GM18508 (cell line): ENCODE results near the gene DNAJB9.

Experiments
- ATAC-seq: cut with Tn5 transposase; IDR thresholded peaks from one replicate; pipeline ENCODE4 v1.9.1; 2021; ENCODE audit warnings: moderate number of reproducible peaks; ENCODE audit not compliant: insufficient read depth, unreplicated experiment

Gene DNAJB9

DNA sequence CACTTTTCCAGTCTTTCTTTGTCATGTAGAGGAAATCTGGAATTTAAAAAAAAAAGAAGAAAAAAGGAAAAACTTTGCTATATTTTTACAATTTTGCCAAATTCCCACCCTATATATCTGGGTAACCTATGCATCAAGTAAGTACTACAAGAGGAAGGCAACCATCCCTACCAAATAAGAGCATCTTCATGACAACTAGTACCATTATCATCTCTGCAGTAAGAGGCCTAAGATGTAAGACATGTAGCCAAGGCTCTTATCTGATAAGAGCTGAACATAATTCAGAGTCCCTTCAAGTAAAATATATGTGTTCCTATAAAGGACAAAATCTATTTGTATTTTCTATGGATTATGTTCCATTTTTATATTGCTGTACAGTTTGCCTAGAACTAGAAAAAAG, 3.7 kb upstream of the DNAJB9 start:
- no peak for ATAC-seq

DNA sequence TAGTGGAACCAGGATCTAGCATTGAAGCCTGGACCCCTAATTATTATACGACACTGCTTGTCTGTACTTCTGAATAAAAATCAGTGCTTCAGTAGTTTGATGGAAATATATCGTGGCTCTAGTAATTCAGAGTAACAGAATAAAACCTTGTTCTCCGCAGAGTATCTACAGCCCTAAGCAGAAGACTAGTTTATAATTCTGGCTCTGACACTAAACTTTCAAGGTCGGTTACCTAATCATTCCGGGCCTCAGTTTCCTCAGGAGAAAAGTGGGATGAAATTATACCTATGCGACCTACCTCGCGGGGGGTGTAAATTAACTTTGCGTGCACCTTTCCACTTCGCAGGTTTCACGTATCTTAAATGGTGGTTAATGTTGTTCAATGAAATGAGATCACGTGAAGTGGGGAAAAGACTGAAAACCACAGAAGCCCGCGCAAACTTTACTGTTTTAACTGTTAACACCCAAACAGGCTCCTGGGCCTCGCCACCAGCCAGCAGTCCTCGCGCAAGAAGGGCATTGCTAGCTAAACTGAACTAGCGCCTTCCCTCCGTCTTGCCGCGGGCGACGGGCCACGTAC, 783 bp upstream of the DNAJB9 start:
- no peak for ATAC-seq

DNA sequence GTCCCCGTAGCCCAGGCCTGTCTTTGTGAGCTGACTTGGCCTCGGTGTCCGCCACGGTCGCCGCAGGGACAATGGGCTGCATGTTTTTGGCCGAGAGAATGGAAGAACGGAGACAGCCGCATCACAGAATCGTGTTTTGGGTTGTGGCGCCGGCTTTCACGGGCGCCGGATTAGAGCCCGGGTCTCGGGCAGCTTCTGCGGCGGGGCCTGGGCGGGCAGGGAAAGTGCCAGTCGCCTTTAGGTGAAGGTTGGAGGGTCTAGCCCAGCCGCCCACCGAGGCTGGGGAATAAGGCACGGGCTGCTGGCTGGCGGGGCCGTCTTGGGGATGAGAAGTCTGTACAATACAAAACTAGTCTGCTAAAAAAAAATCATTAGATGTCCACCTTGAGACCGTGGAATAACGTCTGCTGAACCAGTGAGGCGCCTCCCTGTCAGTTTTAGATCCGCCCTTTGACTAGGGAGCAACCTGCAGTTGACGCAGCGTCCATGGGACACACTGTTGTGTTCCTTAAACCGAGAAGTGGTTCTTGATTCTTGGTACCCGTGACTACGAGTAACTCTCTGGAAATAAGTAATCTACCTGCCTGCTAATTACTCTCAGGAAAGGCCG, 577 bp downstream of the DNAJB9 start:
- peak; percentile 18 for ATAC-seq

DNA sequence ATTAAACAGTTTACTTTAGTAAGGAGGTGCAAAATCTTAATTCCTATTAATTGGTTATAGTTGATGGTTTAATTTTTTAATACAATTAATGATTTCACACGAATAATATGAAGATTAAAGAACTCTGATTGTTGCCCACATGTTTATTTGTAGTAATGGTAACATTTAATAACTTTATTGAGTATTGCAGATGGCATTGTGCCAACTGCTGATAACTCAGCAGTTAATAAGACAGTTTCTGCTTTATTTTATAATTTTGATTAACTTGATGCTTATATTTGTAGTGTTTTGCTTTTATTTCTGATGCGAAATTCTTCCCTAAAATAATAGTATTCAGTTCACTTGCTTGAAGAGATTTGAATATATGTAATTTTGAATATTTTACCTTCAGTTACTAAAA, 2.8 kb downstream of the DNAJB9 start:
- no peak for ATAC-seq

DNA sequence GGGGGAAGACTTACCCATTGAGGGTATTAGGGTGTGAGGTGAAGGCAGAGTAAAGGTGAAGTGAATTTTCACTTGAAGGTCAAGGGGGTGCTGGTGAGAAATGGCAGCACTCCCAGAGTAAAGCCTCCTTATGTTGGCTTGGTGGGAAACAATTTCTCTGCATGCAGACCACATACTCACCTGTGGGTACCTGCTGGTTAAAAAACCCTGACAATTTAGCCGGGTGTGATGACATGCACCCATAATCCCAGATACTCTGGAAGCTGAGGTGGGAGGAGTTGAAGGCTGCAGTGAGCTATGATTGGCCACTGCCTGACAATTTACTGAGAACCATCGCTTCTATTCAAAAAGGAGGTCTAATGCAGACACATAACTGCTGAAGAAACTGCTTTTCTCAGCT, 5.5 kb downstream of the DNAJB9 start:
- no peak for ATAC-seq

DNA sequence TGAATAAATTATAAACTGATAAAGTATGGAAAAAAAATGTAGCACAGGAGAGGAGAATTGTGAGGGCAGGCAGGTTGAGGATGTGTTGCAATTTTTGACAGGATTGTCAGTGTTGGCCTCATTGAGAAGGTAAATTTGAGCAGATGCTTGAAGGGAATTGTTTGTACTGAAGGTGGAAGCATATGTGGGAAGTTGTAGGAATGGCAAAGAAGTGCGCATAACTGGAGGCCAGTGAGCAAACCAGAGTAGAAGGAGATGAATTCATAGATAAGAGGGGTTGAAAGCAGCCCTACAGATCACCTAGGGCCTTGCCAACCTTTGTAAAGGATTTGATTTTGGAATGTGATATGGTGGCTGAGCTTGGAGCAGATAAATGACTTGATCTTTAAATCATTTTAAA, 6.4 kb downstream of the DNAJB9 start:
- no peak for ATAC-seq

DNA sequence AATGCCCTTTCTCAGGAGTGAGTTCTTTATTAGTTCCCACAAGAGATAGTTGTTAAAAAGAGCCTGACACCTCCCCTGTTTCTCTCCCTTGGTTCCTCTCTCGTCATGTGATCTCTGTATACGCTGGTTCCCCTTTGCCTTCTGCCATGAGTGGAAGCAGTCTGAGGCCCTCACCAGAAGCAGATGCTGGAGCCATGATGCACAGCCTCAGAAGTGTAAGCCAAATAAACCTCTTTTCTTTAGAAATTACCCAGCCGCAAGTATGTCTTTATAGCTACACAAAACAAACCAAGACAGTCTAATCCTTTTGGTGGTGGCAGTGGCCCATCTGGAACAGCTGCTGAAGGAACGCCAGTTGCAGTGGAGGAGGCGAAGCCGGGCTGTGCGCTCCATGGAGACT, 9.3 kb downstream of the DNAJB9 start:
- ATAC-seq, result no peak

DNA sequence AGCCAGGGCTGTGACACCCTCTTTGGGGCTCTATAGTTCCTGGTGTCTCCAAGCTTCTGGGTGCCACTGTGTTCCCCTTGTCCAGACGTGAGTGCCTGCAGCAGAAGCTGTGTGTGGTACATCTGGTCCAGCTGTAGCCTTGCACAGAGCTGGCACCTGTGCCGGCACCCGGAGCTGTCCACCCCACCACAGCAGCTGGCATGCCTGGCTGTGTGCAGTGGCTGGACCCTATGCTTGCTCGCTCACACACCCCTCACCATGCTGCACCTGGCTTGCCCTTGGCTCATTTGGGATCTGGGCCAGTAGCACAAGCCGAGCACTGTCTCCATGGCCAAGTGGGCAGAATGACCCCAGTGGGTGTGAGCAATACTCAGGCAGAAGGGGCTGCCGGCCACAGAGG, 10.6 kb downstream of the DNAJB9 start:
- ATAC-seq, result no peak

DNA sequence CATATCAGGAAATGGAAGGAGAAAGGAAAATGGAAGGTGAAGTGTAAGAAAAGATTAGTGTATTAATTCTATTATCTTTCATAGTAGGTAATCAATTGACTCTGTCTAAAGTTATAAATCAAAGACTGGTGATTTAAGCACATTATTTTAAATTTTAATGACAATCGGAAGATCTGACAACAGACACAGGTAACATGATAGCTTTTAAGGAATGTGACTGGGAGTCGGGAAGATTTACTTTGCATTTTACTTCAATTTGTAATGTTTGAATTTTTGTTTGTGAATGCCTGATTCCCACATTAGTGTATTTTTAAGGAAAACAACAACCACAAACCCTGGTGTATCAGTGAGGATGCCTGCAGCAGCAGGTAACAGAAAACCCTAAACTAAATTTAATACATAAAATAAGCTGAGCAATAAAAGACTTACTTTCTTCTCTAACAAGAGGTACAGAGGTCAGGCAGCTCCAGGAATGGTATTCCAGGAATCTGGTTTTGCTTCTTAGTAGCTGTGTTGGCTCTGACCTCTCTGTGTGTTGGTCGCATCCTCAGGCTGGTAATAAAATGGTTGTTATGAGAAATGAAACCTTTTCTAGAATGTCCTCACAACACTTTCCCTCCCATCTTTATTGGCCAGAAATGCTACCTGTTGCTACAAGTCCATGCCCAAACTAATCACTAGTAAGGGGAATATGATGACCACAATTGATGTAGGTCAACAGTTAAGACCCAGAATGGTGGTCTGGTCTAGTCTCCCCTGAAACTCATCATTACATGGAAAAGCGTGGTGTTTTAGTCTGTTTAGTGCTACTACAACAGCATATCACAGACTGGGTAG, 12.2 kb downstream of the DNAJB9 start:
- ATAC-seq, result no peak

DNA sequence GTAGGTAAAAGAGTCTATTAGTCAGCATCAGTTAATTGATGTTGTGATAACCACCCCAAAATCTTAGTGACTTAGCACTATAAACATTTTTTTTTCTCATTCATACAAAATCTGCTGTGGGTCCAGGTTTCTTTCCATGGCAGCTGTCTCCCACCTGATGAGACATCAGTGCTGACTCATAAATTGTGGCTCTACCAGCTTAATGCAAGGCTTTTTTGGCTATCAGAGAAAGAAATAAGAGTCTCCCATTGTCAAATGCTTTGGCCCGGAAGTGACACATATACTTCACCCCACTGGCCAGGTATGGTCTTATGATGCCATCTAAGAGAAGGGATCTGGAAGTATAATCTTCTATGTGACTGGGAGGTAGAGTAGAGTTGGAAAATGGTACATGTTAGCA, 14.5 kb downstream of the DNAJB9 start:
- no peak for ATAC-seq

DNA sequence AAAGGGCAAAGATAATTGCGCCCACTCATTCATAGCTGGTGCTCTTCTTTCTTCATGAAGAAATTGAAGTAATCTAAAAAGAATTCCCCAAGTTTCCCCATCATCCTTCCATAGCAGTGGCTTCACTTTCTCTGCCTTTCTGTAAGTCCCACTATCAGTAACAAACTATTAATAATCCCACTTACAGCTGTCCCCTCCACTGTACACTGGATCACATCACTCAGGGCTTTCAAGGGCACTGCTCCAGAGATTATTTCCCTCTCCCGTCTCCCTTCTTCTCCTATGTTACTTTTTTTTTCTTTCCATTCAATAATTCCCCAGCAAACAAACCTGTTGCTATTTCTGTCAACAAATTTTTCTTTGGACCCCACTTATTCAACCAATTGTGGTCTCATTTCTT, 16.2 kb downstream of the DNAJB9 start:
- ATAC-seq, result no peak

DNA sequence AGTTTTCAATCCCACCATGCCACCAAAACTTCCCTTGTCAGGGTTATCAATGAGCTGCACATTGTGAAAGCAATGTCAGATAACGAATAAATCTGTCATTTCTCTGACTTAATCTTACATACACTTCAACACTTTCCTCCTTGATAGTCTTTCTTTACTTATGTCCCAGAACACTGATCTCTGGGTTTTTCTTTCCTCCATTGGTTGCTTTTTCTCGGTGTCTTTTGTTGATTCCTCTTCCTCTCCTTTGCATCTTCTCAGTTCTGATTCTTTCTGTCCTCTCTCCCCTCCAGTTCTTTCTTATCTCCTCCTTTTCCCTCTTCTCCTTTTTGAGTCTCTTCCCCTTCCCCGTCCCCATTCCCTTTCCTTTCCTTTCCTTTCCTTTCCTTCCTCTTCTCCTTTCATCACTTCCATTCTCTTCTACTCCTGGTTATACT, 16.6 kb downstream of the DNAJB9 start:
- no peak for ATAC-seq

DNA sequence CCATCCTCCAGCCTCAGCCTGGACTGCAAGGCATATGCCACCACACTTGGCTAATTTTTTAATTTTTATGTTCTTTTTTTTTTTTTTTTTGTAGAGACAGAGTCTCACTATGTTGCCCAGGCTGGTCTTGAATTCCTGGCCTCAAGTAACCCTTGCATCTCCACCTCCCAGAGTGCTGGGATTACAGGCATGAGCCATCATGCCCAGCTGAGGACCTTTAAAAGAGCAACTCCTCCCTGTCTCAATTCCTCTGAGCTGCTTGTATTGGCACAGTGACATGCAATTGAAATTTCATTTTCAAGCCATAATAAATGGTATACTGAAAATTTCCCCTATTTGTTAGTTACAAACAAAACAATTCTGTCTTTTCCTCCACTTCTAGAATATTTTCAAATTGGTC, 19.5 kb downstream of the DNAJB9 start:
- no peak for ATAC-seq

DNA sequence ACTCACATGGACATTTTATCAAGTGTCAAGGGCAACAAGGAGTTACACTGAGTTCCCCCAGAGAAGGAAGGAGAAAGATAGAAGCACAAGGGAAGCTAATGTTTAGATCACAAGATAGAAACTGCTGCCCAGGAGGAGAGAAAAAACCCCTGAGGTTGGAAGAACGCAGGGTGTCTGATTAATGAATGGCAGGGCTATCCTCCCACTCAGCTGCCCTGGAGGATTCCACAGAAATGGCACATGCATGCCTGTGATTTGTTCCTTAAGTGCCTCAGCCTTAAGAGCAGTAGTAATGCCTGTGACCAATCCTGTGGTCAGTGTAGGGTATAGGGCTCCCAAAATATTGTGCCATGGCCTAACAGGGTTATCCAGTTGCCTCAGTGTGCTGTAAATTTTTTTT, 20.2 kb downstream of the DNAJB9 start:
- ATAC-seq, result no peak

DNA sequence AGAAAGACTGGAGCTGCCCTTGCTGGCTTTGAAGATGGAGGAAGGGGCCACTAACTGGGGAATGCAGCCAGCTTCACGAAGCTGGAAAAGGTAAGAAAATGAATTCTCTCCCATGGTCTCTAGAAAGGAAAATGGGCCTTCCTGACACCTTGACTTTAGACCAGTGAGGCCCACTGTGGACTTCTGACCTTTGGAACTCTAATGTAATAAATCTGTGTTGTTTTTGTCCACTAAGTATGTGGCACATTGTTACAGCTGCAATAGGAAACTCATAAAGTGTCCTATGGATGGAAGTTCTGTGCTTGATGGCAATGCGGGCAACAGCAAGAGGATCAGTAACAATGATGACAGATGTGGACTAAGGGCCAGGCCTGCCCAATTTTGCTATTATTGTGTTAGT, 20.9 kb downstream of the DNAJB9 start:
- no peak for ATAC-seq

DNA sequence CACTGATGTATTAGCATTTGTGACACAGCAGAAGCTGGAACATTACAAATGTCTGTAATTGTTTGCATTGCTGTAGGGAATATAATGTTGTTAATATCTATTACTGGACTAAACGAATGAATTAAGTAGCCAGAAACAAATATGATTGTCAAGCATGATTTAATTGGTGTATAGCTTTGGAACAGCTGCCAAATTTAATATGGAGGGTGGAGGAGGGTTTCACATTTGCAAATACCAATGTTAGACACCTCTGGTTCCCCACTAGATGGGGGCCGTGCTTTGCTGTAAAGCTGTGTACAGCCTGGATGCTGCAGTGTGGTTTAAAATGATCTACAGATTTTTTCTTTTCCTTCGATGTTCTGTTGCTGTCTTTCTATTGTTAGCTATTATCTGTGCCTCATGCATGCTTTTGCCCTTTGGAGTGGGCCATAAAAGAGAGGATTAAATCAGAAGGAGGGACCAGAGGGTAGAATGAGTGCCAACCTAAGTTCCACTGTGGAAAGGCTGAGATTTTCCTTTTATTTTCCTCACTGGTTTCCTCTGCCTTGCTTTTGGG, 23.1 kb downstream of the DNAJB9 start:
- no peak for ATAC-seq

DNA sequence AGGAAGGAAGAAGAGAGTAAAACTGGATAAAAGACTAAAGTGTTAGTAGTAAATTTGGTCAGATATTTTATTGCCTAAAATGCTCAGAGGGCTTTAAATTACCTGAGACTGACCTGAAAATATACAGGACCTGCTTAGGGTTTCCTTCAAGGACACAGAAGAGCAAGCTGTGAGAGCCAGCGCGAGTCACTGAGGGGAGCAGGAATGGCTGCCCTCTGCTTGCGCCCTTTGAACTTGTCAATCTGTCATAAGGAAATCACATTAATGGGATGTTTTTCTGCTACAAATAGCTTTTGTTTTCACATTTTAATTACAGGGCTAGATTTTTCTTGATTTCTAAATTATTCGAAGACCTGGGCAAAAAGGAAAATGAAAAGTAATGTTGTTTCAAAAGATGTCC, 26.9 kb downstream of the DNAJB9 start:
- ATAC-seq, result no peak

DNA sequence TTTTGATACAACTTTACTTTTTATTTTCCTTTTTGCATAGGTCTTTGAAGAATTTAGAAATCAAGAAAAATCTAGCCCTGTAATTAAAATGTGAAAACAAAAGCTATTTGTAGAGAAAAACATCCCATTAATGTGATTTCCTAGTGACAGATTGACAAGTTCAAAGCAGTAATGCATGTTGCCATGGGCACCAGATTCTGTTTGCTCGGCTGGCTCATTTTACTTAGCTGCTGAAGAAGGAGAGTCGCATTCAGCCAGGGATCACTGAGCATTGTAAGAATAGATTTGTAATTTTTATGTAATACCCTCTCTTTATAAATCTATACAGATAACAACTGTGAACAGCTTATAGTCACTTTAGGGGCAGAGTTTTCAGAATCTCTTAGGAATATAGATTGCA, 28.5 kb downstream of the DNAJB9 start:
- ATAC-seq, result no peak

DNA sequence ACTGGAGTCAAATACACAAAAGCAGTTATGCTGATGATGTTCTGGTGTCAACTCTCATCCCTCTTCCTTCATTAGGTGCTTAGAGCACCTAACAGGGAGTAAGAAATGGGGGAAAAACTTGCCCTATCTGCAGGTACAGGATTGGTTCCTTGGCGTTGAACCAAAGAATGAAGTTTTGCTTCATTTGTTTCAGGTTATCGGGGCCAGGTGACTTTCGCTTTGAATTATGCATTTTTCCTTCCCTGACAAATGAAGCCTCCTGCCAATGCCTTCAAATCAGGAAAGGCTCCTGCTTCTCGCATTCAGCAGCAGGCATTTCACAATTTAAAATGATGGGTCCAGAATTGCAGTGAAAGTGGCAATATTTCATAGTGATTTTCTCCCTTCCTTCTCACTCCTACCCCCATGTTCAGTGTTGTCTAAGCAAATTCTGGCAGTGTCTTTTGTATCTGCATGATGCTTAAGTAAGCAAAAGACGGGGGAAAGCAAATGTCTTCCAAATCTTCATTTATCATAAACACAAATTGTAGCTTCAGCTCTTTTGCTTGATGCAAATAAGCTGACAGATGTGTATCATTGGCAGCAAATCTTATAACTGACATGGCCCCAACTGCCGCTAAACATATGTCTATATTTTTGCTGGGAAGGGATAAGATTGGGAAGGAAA, 29.4 kb downstream of the DNAJB9 start:
- no peak for ATAC-seq

DNA sequence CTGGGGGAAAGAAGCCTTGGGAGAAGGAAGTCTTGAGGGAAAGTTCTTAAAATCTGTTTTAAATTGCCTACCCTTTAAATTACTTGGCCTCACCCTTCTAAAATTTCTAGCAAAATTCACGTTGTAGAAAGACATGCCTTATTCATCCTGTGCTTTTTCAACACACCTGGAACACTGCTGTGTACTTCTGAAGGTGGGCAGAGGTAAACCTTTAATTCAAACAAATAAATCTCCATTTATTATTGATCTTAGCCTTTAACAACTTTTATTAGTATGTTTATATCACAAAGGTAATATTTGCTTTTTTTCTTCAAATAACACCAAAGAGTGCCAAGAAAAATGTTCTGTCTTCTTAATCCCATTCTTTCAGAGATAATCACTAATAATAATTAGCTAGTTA, 30.7 kb downstream of the DNAJB9 start:
- no peak for ATAC-seq
